GM21786 (cell line): ENCODE results near the gene ZXDC.

ENCODE experiments used
- ATAC-seq: cut with Tn5 transposase; IDR thresholded peaks from one replicate; pipeline ENCODE4 v1.9.1; 2021; ENCODE audit not compliant: unreplicated experiment

ZXDC gene

DNA sequence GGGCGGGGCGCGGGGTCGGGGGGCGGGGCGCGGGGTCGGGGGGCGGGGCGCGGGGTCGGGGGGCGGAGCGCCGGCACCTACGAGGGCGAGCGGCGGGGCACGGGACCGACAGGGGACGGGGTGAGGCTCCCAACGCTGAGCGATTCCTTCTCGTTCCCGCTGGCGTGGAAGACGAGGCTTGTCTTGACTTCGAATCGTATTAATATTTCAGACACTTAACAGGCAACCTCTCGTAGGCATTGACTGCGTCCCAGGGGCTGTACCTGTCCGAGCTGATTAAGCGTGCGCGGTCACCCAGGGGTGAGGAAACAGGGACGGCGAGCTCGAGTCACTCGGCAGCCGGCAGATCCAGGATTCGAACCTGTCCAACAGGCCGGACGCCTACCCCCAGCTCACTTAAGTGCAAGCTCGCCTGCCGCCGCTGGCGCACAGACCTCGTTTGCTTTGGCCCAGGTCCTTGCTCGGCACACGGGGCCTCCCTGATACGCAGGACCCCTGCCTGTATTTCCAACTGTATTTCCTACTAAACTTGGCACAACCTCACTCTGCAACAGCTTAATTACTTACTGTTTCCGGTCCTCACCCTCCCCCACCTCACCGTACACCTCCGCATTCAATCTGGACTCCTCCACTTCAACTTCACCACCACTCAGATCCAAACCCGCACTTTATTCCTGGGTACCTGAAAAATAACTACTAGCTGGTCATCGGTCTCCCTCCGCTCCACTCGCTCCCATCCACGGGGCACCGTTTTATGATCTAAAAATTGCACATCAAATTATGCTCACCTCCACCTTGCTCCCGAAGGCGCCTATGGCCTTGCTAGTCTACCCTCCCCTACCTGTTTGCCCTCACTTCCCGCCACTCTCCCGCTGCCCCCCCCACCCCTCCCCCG lies 722 bp upstream of the ZXDC start:
- ATAC-seq: peak; percentile 18

DNA sequence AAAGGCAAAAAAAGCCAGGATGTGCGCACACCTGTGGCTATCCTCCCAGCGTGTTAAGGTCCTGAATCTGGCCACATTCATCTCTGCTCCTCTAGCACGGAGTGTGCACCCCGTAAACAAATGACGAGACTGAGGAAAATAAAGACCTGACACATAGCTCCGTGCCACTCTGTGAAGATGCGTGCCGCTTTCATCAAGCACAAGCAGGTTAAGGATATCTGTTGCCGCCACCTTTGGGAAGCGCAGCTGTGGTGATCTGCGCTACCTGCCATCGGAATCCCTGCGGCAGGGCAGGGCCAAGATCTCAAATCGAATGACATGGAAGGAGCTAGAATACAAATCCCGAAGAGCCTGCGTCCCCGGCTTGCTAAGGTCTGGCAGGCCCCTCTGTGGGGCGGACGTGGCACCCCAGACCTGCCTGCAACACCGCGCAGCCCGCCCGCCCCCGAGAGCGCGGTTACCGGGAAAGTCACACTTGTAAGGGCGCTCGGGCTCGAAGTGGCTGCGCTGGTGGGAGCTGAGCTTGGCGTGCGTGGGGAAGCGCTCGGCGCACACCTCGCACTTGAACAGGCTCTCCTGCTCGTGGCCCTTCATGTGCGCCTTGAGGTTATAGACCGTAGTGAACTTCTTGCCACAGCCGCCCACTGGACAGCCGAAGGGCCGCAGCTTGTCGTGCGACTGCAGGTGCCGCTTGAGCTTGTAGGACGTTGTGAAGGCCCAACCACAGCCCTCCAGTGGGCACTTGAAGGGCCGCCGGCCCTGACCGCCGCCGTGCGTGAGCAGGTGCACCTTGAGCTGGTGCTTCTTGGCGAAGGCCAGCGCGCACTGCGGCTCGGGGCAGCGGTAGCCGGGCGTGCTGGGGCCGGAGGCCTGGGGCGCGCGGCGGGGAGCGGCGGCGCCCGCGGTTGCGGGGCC lies 936 bp downstream of the ZXDC start:
- peak; percentile 16 for ATAC-seq

DNA sequence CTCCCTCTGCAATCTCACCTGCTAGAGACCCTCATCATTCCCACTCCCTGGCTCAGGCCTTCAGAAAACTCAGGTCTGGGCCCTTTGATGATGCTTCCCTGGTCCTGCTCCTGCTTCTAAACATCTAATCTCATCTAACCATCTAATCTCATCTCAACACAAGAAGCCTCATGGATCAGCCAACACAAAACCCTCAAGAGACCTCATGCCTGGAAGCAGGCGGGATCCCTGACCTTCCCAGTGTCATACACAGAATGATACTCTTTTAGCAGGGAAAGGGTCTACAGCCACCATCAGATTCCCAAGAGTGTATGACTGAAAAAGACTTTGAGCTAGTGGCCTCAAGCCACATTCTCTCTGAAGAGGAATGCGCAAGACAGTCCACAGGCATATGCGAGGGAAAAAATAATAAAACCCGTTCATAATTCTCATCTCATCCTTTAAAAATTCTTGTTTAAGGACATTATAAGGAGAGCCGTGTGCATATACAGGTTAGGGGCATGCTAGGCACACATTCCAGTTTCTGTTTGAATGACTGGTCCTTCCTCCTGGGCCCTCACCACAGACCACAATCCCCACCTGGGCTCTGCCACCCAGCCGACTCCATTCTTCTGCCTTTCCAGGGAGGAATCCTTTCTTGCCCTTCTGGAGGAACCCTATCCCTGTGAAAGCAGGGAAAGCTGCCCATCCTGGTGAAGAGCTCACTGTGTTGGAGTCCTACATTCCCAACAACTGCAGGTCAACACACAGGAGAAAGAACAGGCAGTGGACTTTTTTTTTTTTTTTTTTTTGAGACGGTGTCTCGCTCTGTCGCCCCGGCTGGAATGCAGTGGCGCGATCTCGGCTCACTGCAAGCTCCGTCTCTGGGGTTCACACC lies 2.2 kb downstream of the ZXDC start:
- no peak for ATAC-seq

DNA sequence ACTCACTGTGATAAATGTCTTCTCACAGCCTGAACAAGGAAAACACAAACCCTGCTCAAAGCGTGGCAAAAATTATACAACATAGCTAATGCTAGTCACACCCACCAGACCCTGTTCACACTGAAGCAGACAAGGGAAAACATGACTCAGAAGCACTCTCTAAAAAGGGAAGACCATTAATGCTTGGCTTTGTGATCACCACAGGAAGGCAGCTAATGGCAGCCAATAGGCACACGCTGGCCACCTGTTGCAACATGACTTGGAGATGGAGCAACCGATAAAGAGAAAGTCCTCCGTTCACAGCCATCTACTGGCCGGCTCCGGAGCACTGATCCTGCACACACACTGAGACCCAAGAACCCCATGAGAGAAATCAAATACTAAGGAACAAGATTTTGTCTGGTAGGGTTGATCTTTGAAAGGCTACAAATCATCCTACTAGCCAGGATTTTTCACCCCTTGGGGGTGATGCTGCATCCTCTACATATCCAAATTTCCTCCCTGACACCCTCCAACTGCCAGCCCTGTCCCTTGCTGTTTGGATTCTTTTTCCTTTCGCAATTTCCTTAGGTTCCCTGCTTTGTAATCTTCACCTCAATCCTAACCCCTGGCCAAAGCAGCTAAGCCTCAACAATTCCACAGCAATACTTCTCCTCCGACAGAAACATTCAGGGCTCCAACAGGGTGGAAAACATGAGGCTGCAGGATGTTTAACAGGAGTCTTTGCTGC lies 3.2 kb downstream of the ZXDC start:
- no peak for ATAC-seq

DNA sequence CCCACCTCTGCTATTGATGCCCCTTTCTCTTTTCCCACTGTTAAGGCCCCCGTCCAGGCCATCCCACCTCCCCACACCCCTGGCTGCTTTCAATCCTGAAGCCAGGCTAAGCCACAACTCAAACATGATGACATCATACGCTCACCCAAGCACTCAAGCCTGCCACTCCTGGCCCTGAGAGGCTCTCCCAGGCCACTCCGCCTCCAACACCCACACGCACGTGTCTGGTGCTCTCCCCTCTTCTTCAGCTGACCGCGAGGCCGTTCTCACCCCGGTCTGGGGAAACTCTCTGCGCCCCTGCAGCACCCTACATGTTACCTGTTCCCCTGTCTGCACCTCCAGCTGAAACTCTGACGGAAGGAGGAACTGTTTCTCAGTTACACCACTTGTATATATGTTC lies 6.2 kb downstream of the ZXDC start:
- ATAC-seq: no peak

DNA sequence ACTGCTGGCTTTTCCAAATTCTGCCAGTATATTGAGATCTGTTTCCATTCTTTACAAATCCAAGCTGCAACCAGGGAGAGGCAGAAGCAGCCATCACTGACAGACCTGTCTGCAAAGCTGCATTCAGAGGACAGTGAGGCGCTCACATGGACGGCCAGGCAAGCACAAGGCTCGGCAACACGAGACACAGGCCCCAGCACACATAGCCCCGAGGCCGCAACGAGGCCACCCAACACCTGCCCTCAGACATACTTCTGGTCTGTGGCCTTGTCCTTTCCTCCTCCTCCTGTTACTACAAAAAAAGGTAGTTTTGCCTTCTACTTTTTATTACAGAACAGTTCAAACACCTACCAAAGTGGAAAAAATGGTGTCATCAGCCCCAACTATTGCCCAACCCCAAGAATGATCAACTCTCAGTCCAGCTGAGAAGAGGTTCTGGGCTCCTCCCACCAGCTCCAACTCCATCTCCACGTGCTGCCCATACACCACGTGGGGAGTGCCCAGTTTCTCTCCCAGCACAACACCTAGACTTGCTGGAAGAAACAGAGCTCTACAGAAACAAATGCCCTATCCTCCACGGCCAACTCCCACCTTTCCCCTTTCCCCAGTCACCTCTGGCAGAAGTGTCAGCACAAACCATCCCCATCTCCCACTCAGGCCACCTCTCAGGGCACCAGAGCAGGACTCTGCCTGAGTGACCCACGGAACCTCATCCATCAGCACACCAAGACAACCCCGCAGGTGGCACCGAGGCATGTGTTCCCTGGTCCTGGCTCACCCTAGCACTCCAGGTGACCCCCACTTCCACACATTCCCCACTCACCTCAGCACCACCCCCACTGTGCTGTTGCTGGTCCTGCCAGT lies 7.4 kb downstream of the ZXDC start:
- ATAC-seq: no peak

DNA sequence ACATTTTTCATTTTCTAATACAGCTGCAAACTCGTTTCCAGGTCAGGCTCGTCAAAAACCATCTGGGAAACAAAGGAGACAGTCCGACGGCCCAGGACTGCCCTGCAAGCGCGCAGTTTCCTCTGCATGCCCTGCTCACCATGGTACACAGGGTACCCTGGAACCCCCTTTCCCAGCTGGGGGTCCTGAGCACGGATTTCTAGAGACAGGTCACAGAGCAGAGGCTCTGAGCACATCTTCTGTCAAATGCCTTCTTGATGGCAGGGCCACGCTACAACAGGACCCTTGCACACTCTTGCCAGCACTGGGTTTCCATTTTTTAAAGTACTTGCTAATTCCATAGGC lies 8.1 kb downstream of the ZXDC start:
- ATAC-seq: no peak

DNA sequence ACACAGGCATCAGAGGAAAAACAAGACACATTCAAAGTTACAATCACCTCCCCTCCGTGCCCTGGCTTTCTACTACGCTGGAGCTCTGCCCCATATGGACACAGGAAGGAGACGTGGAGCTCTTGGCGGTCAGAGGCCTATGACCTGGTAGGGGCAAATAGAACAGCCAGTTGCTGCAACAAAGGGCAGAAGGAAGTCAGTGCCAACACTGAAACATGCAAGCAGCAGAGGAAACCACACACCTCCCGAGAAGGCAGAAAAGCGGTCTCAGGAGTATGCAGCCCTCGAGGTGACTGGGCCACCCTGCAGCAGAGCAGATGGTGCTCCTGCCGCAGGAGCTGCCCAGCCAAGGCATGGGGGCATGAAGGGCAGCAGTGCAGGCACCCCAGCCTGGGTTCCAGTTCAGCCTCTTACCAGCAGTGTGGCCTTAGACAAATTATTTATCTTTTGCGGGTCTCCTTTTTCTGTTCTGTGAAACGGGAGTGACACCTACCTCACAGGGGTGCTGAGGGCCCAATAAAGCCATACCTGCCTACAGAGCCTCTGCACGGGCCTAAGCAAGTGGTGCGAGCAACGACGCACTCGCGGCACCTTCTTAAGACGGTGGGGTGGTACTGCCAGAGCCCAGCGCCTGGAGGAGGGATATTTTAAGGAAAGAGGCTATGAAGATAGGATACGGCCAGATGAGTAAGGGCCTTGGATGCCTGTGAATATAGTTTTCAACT lies 8.6 kb downstream of the ZXDC start:
- no peak for ATAC-seq

DNA sequence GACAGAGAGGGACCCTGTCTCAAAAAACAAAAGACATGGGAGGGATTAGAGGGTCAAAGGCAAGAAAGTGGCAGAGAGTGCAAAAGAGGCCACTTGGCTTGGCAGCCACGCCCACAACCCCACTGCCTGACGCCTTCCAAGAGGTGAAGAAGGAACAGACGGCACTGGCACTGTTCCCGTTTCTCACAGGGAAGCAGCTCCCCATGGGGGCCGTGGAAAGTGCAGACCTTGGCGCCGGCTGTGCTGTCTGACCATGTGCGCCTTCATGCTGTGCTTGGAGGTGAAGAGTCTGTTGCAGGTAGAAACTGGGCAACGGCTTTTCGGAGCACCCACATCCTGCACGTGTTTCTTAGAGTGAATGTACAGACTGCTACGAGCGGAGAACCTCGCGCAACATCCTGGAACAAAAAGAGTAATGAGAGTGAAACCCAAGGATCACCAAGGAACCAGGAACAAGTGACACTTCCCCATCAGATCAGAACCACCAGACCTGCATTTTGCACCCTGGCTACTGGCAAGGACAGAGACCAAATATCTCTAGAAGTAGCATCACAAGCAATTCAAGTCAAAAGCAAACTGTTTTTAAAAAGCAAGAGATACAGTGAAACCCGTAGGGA lies 9.7 kb downstream of the ZXDC start:
- no peak for ATAC-seq

DNA sequence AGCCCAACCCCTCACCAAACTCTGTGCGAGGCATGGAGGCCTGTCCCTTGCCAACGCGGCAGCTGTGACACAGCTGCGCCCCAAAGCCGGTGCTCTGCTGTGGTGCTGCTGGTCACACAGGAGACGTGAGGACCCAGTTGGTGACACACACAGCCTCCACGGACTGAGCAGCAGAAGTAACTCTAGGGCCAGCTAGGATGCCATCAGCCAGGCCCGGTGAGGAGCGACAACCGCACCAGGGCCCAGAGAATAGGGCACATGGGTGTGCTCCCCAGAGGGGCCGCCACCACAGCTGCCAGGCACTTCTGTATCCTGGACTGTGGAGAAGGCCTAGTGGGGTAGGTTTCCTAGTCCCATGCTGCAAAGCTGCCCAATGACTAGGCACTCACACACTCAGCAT lies 10.7 kb downstream of the ZXDC start:
- ATAC-seq: no peak

DNA sequence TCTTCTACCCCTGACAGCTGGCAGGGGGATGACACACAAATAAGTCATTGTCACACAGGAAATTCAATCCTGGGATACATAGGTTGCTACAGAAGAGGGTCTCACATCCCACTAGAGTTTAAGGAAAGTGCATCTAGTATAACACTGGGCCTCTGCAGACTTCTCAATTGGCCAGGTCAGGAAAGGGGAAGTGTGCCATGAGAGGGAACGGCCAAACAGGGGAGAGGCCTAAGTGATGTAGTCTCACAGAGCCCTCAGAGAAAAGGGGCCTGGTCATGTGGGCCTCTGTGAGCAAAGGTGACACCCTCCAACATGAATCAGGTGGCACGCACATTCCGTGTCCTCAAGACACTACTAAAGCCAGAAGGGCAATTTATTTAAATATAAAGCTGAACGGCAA lies 11.2 kb downstream of the ZXDC start:
- ATAC-seq: no peak

DNA sequence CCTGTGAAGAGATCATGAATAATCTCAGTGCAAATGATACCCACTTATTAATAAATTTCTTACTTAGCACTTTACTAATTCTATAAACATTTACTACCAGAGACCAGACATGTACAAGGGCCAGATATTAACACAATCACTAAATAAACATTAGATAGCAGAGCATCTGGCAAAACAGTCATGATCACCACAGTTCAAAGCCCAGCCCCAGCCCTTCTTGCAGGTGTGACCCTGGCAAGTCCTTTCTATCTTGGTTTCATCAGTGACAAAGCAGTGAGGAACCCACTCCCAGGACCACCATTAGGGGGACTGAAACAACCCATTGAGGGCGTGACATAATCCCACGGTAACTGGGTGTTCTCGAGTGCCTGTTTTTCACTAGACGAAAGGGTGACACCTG lies 11.6 kb downstream of the ZXDC start:
- no peak for ATAC-seq

DNA sequence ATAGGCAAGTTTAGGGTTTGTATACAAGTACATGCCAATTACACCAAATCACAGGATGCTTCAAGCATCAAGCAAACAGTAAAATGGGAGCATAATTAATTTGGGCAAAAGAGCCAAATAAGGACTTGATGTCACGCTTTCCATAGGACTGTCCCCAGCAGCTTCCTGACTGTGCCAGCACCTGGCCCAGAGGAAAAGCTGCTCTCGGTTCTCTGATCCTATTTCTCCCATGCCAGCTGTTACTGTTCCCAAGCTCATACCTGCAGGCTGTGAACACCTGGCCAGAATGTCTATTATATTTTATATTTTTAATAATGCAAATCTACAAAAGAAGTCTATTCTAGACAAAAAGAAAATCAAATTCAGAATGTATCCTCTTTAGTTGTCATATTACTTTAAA lies 12.2 kb downstream of the ZXDC start:
- no peak for ATAC-seq

DNA sequence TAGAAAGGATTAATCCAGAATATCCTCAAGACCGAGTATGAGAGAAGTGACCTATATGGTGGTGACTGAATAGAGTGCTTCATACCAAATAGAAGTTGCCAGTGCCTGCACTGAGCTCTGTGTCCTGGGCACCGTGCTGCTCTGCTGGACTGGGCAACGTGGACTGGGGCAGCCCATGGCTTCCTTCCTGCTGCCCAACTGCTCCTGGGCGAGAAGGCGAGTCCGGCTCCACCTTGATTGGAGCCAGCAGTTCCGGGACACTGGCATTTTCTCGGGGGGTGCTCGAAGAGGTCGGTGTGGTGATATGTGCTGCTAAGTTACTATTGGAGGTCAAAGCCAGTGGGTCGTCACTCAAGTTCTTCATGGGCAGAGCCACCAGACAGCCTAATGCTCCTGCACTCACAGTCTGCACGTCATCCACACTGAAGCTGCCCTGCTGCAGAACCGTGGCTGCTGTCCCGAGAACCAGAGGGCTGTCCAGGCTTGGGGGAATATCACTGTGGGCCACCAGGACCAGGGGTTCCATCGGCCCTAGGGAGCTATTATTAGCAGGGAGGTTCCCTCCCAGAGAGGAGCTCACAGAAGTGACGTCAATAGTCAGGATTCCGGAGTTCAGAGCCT lies 14.1 kb downstream of the ZXDC start:
- ATAC-seq: no peak

DNA sequence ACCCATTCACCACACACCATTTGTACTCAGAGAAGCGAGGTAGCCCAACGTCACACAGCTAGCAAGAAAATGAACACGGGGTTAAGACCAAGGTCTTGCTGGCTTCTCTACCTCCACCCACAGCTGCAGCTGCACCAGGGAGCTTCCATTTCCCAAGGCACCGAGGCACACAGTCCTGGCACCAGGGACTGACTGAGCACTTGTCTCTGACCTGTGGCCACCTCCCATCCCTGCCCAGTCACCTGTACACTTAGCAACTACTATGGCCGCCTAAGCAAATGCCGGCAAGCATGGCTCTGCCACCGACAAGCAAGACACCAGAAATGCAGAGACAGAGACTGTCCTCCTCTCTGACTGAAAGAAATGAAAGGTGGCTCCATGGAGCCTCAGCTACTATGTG lies 15.3 kb downstream of the ZXDC start:
- no peak for ATAC-seq

DNA sequence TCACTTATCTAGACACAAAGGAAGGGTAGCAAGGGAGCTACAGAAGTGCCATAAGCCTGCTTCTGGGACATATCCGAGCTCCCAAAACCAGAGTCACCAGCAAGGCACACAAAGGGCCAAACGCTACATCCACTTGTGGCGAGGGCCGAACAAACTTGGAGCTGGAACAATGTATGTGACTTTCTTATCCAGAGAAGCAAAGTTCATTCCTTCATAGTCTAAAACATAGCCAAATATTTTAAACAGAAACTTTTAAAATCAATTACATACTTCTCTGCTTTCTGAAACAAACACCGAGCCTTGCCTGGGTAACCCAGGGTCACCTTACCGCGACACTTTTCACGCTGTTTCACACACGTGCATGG lies 15.9 kb downstream of the ZXDC start:
- ATAC-seq: no peak

DNA sequence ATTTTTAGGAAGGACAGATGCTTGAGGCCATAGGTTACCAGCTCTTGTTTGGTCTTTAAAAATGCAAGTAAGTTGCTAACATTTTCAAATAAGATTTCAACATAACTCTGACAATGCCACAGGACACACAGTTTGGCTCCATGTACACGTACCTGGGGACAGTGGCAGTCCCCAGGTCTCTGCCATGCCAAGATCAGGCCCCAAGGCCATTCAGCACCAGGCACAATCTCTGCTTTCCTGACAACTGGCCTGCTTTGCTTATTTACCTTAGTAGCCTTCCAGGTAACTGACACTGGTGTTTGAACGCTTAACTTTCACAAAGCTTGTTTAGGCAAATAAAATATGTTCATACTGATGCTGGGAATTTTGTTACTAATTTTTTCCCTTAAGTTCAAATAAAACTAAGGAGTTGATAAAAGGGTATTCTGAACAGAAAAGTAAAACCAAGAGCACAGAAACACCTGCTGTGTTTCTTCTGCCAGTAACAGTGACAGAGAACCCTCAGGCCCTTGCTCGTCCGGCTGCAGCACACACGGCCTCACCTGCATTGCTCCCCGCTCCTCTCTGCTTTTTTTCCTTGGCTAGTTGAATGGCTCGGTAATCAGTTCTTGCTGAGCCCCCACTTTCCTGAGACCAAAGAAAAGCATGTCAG lies 16.5 kb downstream of the ZXDC start:
- ATAC-seq: no peak
